Keratinocyte (primary cell): ENCODE measurements around the gene R3HCC1L.

Source experiments
- CTCF ChIP-seq, 3 experiments: IDR thresholded peaks in 1 of 3; conservative IDR thresholded peaks in 1 of 3; optimal IDR thresholded peaks in 1 of 3; 2 replicates in 2 of 3; 3 replicates in 1 of 3; pipeline versions ENCODE3 to v1.5.1; 2011; ENCODE audit warnings: low read length in 3 of 3, mild to moderate bottlenecking in 3 of 3, moderate library complexity in 2 of 3, control low read depth in 1 of 3, inconsistent platforms in 1 of 3; ENCODE audit not compliant: insufficient read depth in 2 of 3; ENCODE audit errors: extremely low read depth in 1 of 3
- EZH2 ChIP-seq: IDR thresholded peaks from one replicate; pipeline ENCODE4 v1.6.1; 2012; ENCODE audit warnings: inconsistent platforms, mild to moderate bottlenecking, low read length, moderate library complexity

- TF ChIP-seq CTCF (optimal IDR thresholded peaks at IDR 0.05 in 1 of 3, IDR thresholded peaks at IDR 0.05 in 1 of 3, conservative IDR thresholded peaks at IDR 0.05 in 1 of 3; ENCODE audit: extremely low read depth in 1 of 3, insufficient read depth in 2 of 3, low read length in 3 of 3), result no peak
- no peak for TF ChIP-seq EZH2
Measured at GRCh38 chr10:98141484-98142073, 7.1 kb downstream of the R3HCC1L start.
